Caki2 (cell line): ENCODE data around the gene DIAPH2. TPM values are rescaled to one million over a fixed set of nuclear protein-coding genes. Genes with fewer than 3 reads are reported as not detected.

Experiments
- DNase-seq: peaks from one replicate; pipeline ENCODE4 v3.0.0-alpha.2; 2015; ENCODE audit warnings: low read depth
- in situ Hi-C: cut with HindIII; loops from 2 replicates; pipeline ENCODE4 v1.10.0; 2016; ENCODE audit warnings: low sequenced_read_pairs, low pct_unique_long_range_greater_than_20kb, mixed read lengths
- total RNA-seq: library from RNA; depleted of rRNA; stranded (reverse); fragments of >200 nt; shearing (Covaris generic); gene quantifications from 2 replicates; pipeline ENCODE4 v1.2.3, GENCODE V29; 2014; ENCODE audit warnings: low replicate concordance

Gene DIAPH2
- total RNA-seq, 1 experiment from 2014 or later: 4.0 TPM

GRCh38 chrX:97431281-97431680, 746.6 kb downstream of the DIAPH2 start:
- in situ Hi-C loops: no loop called here
- no peak for DNase-seq

GRCh38 chrX:97446298-97446882, 761.7 kb downstream of the DIAPH2 start:
- no peak for DNase-seq
- in situ Hi-C loops: no loop called here

GRCh38 chrX:97447306-97447705, 762.7 kb downstream of the DIAPH2 start:
- in situ Hi-C loops: no loop called here
- DNase-seq: no peak

- DNase-seq: no peak
- in situ Hi-C loops: no loop called here
Measured at GRCh38 chrX:97452283-97452682, 767.6 kb downstream of the DIAPH2 start.

- no peak for DNase-seq
- in situ Hi-C loops: no loop called here
Measured at GRCh38 chrX:97461763-97462162, 777.1 kb downstream of the DIAPH2 start.

GRCh38 chrX:97471071-97471470, 786.4 kb downstream of the DIAPH2 start:
- no peak for DNase-seq
- in situ Hi-C loops: no loop called here

- in situ Hi-C loops: no loop called here
Measured at GRCh38 chrX:97474933-97475332, 790.3 kb downstream of the DIAPH2 start.

GRCh38 chrX:97479106-97479890, 794.7 kb downstream of the DIAPH2 start:
- in situ Hi-C loops: no loop called here
- DNase-seq: no peak

More at GRCh38 chrX:97474933-97475332, 790.3 kb downstream of the DIAPH2 start:
- DNase-seq: no peak

- in situ Hi-C loops: no loop called here
- no peak for DNase-seq
Measured at GRCh38 chrX:97481228-97481627, 796.6 kb downstream of the DIAPH2 start.

- DNase-seq: no peak
- in situ Hi-C loops: no loop called here
Measured at GRCh38 chrX:97482666-97483300, 798.1 kb downstream of the DIAPH2 start.

GRCh38 chrX:97490656-97491055, 806.0 kb downstream of the DIAPH2 start:
- in situ Hi-C loops: no loop called here
- no peak for DNase-seq

- DNase-seq: no peak
- in situ Hi-C loops: no loop called here
Measured at GRCh38 chrX:97494756-97495372, 810.2 kb downstream of the DIAPH2 start.

GRCh38 chrX:97498093-97498492, 813.5 kb downstream of the DIAPH2 start:
- no peak for DNase-seq
- in situ Hi-C loops: no loop called here

- DNase-seq: no peak
- in situ Hi-C loops: no loop called here
Measured at GRCh38 chrX:97504431-97504830, 819.8 kb downstream of the DIAPH2 start.

- DNase-seq: no peak
- in situ Hi-C loops: no loop called here
Measured at GRCh38 chrX:97517763-97518162, 833.1 kb downstream of the DIAPH2 start.

- in situ Hi-C loops: no loop called here
- no peak for DNase-seq
Measured at GRCh38 chrX:97522307-97522706, 837.7 kb downstream of the DIAPH2 start.

- DNase-seq: no peak
- in situ Hi-C loops: no loop called here
Measured at GRCh38 chrX:97524340-97524739, 839.7 kb downstream of the DIAPH2 start.

GRCh38 chrX:97524997-97525396, 840.4 kb downstream of the DIAPH2 start:
- in situ Hi-C loops: no loop called here
- DNase-seq: no peak

- in situ Hi-C loops: no loop called here
- DNase-seq: no peak
Measured at GRCh38 chrX:97525981-97526380, 841.3 kb downstream of the DIAPH2 start.
